Stimulated activated CD4-positive, alpha-beta T cell treated with anti-CD3 and anti-CD28 coated beads, Interleukin-2, amount 100 ng/mL, for 24 hours (primary cell): ENCODE measurements around the gene CDC73.
"Not testable (repeated sequence)": the region's sequence is repeated elsewhere in the genome, so short reads cannot be mapped to it uniquely, and the experiment has no call there.

Experiments
- DNase-seq, 2 donors: peaks; one replicate each; pipeline ENCODE4 v3.0.0-alpha.2; 2020

CDC73 gene

DNA sequence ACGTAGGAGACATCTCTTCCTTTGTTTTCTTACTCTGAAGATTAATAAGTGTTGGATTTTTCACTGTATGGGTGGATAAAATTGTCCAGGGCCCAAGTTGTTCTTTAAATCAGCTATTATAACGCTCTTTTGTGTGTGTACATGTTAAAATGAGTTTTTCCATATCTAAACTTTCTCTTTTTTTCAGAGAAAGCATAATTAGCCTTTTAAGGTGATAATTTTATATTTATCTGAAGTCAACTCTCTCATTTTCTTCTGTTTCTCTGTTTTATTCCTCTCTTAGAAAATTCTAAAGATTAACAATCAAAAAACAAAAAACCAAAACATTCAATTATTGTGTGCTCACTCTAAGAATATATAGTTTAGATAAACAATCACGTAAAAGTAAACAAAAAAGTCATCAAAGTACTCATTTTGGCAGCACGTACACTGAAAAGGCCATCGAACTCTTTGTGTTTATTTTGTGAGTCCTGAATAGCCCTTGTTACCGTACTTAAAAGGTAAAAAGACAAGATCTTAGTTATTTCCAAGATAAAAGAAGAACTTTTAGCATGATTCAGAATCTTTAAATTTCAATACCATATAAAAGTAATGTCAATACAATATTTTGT, 7.2 kb upstream of the CDC73 start:
- DNase-seq, result no peak

DNA sequence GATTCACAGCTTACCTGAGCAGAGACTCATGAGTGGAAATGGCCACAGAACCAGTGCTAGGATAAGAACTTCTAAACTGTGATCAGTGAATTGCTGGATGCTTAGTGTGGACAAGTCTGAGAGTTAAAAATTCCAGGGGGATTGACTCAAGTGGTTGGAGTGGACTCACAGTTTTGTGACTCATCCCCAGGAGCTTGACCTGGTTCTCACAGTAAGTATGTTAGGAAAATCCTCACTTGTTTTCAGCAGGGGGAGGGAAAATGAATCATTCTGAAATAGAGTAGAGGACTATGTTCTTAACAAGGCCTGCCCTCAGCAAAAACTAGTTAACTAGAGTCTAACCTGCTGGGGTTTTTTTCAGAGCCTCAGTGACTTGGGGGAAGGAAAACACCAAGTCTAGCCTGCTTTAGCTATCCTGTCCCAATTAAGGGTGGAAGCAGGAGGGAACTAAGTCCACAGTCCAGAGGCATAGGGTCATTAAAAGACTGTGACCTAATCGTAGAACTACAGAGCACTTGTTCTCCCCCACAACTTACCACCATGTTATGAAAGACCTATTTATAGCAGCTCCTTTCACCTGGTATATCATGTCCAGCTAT, 6.1 kb upstream of the CDC73 start:
- no peak for DNase-seq

DNA sequence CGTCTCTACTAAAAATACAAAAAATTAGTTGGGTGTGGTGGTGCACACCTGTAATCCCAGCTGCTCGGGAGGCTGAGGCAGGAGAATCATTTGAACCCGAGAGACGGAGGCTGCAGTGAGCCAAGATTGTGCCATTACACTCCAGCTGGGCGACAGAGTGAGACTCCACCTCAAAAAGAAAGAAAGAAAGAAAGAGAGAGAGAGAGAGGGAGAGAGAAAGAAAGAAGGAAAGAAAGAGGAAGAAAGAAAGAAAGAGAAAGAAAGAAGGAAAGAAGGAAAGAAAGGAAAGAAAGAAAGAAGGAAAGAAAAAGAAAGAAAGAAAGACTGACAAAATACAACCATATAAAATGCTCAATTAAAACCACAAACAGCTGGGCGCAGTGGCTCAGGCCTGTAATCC, 4.7 kb upstream of the CDC73 start:
- not testable (repeated sequence) for DNase-seq

DNA sequence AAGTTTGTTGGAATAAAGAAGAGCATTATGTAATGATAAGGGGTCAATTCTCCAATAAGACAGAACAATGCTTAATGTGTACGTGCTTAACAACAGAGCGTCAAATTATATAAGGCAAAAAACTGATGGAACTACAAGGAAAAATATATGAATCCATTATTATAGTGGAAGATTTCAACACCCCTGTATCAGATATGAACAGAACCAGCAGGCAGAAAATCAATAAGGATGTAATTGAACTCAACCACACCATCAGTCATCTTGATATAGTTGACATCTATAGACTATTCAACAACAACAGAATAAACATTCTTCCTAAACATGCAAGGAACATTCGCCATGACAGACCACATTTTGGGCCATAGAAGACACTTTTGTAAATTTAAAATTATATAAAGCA, 3.6 kb upstream of the CDC73 start:
- no peak for DNase-seq

DNA sequence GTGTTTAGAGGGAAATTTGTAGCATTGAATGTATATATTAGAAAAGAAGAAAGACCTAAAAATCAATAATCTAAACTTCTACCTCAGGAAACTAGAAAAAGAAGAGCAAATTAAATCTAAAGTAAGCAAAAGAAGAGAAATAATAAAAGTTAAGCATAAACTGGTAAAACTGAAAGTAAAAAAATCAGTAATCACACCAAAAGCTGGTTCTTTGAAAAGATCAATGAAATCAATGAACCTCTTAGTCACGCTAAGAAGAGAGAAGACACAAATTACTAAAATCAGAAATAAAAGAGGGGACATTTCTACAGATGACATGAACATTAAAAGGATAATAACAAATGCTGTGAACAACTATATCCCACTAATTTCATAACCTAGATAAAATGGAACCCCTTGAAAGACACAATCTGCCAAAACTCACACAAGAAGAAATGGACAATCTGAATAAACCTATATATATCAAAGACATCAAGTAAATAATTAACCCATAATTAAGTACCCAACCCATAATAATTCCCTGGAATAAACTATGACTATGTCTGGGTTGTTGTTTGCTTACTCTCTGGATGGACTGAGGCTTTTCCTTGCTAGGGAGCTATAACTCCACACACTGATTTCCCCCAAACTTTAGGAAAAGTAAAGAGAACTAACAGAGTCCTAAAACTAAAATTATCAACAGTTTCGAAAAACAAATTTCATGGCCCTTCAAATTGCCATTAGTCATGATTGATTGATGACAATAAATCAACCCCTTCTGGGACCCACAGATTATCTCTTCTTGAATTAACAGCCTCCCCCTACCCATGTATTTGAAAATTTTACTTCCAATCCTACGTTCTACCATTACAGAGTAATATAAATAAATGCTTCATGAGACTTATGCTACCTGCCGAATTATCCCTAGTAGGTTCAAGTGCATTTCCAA, 2.8 kb upstream of the CDC73 start:
- DNase-seq, result no peak

DNA sequence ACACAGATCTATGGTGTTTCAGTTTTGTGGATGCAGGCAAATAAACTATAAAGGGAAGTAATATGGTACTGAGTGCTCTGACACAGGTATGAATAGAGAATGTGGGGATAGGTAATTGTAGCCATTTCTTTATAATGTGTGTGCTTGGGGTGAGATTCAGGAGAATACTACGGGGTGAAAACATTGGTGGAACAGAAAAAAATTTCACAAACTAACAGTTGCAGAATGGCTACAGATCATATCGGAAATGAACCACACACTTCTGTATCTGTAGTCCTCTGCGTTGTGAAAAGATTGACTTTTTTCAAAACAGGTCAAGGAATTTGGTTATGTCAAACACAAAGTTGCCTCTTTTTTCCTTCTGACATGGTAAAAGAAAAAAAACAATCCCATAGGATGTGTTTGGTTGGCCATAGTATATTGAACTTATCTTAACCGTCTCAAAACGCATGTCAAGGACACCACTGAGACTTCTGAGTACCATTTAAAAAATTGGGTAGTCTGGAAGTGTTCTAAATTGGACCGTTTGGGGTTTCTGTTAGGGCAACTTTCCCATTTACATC, 1.1 kb upstream of the CDC73 start:
- DNase-seq, result no peak

DNA sequence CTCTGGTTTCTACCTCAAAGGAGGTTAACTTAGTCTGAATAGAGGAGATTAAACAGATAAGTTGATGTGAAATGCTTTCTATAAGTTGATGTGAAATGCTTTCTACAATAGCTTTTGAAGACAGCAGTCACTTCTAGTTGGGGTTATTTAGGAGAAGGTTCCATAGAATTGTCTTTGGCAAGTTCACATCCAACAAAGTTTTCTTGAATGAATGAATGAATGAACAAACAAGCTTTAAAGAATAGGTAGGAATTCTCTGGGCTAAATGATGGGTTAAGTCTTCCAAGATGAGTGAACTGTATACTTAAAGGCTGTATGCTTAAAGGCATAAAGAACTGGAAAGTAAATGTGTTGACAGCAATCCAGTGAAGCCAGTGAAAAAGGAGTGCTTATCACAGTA, 1.9 kb downstream of the CDC73 start:
- DNase-seq, result no peak

DNA sequence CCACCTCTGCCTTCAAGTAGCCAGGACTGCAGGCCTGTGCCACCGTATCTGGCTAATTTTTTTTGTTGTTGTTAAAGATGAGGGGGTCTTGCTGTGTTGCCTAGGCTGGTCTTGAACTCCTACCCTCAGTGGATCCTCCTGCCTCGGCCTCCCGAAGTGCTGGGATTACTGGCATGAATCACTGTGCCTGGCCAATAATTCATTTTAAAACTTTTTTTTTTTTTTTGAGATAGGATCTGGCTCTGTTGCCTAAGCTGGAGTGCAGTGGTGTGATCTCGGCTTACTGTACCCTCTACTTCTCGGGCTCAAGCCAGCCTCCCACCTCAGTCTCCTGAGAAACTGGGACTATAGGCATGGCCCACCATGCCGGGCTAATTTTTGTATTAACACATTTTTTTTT, 3.5 kb downstream of the CDC73 start:
- DNase-seq, result no peak

DNA sequence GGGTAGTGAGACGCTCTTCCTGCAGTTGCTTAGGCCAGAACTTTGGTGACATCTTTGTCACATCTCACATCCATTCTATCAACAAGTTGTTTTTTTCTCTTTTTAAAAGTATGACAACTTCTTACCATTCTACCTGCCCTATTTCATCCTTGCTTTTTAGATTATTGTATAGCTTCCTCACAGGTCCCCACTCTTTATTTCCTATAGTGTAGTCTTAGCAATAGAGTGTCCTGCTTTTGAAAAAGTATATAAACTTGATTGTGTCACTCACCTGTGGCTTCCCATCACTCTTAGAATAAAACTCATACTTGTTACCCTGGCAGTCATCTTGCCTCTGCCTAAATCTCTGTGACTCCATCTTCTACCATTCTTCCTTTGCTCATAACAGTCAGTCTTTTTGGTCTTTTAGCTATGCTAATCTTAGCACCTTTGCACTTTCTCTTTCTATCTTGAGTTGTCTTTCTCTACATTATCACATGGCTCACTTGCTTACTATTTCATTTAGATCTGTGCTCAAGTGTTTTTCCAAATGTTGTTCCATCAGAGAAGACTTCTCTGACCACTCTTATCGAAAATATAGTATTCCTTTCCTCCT, 9.5 kb downstream of the CDC73 start:
- DNase-seq, result no peak

DNA sequence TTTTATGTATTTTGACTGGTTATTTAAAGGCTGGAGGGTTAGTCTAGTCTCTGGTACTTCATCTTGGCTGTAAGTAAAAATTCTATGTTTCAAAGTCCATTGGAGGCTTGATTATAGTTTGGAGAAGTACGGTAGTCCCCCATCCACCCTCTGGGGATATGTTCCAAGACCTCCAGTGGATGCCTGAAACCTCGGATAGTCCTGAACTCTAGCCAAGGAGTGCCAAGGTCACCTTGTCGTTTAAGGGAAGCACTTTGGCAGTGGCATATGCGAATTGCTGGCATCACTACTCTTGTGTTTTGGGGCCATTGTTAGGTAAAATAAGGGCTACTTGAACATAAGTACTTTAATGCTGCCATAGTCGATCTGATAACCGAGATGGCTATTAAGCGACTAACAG, 18.4 kb downstream of the CDC73 start:
- no peak for DNase-seq

DNA sequence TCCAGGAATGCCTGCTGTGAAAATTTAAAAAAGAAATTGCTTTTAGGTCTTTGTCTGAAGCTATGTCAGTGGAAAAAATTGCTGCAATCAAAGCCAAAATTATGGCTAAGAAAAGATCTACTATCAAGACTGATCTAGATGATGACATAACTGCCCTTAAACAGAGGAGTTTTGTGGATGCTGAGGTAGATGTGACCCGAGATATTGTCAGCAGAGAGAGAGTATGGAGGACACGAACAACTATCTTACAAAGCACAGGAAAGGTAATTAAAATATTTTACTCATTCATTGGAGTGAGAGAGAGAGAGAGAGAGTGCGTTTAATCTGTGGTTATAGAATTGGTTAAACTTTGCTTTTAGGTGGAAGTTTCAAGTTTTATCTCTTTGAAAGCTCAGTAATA, 20.0 kb downstream of the CDC73 start:
- DNase-seq, result no peak

DNA sequence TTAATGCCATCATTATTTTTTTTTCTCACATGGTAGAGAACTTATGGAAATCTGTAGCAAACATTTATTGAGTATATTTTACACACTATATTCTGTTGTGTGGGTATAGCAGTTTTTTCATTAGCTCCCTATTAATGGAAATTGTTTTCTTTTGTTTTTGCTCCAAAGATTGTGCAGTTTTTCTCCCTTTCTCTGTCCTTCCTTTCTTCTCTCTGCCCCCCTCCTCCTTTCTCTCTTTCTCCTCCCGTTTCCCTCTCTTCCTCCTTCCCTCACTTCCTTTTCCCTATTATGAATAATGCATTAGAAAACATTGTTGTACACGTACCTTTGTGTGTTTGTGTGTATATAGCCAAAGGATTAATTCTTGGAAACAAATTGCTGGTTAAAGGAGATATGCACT, 20.6 kb downstream of the CDC73 start:
- no peak for DNase-seq

DNA sequence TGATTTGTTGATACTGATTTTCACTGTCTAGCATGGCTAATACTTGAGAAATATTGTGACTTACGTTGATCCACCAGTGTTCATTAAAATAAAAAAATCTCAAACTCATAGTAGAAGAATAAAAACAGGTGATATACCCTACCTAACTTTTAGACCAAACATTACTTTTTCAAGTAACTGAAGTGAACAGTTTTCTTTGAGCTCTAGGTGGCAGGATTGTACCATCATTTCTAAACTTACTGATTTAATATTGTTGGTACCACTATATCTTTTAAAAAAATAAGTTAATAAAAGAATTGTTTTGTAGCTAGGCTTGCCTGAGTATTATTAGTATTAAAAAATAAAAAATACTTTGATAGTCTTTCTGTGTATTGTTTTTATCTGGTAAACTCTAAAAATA, 21.5 kb downstream of the CDC73 start:
- DNase-seq, result no peak

DNA sequence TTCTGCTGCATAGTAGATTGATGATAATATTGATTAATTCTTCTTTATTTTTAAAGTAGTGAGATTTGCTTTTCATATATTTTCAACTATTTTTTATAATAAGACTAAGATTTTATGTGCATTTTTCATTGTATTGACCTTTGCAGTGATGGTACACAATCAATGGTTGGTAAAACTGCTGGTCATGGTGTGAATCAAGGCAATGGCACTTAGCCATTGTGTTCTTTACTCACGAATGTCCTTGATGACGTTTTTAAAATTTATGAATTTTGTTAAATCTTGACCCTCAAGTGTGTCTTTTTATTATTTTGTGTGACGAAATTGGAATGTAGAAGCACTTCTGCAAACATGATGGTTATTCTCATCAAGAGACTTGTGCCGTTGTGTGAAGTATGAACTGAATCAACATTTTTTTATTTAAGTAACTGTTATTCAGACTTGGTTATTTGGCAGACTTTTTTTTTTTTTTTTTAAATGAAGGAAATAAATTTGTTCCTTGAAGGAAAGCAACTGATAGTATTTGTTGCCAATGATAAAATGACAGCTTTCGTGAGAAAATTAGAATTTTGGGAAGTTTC, 22.6 kb downstream of the CDC73 start:
- no peak for DNase-seq

DNA sequence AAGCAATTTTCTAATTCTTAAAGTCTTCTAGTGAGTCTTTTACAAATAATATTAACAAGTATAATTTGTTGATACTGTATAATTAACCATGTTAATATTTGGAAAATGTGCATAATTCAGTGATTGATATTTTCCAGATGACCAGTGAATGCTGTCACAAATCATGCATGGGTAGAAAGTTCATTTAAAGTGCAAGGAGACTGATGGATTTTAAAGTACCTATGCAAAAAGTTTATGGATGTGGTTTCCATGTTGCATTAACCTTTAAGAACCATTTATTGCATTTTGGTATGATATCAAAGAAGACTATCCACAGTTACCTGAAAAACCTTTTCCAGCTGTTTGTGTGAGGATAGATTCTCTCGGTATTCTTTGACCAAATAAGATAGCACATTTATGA, 23.2 kb downstream of the CDC73 start:
- no peak for DNase-seq

DNA sequence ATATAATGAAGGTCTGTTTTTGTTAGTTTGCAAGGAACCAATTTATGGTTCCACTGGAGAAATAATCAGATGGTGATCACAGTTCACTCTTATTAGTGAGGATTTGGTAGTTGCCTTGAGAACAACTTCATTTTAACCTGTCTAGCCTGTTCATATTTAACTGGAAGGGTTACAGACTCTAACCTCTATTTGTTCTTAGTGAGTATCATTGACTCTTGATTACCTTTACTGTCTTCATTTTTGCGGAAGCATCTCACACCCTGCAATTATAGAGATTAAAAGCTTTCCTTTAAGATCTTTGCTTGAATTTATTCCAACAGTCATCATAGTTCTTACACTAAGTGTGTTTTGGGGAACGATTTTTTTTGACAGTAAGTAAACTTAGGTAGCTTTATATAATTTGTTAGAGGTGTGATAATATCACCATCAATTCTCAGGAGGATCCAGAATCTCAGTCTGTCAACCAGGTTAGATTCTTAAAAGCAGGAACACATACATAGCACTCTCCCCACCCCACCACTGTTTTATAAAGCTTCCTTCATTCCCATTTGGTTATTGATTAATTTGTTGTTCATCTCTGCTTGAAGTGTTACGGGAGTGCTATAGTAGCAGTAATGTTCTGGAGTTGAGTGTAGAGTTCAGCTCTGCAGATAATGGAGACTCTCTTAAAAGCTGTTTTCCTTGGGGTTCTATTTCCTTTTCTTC, 34.4 kb downstream of the CDC73 start:
- no peak for DNase-seq

DNA sequence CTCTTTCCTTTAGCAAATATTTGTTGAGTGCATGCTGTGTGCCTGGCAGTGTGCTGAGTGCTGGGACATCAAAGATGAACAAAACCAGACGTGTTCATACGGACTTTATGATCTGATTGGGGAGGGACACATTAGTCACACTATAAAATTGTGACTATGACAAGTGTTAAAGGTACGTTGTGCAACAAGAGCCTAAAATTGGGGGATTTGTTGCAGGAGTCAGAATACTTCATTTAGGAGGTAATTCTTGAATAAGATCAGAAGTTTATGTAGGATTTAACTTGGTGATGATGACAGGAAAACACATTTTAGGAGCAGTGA, 35.0 kb downstream of the CDC73 start:
- DNase-seq, result no peak

DNA sequence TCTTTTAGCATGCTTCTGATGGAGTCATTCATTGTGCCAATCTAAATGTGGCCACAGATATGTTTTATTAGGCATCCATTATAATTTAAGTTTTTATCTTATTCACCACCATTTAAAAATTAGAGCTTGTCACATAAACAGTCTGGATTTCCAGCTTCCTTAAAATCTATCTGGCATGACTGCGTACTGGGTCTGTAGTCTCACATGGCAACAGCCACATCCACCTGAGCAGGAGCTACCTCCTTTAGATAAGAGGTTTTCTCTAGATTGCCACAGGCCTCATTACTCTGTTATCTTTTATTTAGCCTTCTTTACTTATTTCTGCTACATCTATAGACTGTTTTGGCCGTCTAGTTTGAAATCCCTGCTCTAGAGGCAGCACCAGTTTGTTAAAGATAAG, 35.5 kb downstream of the CDC73 start:
- no peak for DNase-seq

DNA sequence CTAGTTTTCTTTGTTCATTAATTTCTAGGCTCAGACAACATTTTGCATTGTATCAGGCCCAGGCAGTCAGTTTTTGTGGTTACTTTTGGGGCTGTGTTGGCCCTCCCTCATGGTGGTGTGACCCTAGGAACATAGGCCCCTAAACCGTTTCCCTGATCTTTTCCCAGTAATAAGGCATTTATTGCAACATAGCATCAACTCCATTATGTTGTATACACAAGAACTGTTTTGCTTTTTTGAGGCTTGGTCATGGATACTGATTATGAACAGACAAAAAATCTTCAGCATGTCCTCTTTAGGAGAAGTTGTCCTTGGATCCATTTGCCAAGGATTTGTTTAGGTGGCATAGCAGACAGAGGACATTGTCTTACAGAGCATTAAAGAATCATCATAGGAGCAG, 54.3 kb downstream of the CDC73 start:
- no peak for DNase-seq

DNA sequence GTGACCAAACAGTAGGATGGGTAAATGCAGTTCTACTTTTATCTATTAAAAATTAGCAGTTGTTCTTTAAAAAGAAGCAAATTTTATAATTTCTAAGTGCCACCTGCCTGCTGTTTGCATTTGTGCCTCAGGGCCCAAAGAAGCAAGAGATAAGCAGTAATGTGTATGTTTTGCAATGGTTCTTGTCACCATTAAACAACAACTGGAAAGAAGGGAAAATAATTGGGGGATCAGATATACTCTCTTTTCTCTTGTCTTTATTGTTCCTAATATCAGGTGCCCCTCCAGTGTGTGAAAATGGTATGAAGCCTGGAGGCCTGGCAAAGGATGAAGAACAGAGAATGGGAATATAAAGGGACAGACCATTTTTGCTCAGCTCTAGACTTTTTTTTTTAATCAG, 55.0 kb downstream of the CDC73 start:
- no peak for DNase-seq

DNA sequence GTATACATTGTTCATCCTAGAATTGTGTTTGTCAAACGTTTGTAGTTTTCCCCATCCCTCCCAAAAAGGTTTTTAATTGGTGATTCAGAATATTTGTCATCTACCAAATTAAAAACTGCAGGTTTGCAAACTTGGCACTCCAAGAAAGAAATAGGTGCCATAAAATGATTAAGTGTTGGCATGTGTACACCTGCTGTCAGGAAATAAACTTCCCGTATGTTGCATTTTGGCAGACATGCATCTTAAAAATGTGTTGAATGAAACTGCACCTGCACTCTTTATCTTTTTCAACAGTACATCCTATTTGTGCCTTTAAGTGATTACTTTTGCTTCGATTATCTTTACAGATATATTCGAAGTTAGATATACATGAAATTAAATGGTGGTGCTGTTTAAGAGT, 57.3 kb downstream of the CDC73 start:
- no peak for DNase-seq

DNA sequence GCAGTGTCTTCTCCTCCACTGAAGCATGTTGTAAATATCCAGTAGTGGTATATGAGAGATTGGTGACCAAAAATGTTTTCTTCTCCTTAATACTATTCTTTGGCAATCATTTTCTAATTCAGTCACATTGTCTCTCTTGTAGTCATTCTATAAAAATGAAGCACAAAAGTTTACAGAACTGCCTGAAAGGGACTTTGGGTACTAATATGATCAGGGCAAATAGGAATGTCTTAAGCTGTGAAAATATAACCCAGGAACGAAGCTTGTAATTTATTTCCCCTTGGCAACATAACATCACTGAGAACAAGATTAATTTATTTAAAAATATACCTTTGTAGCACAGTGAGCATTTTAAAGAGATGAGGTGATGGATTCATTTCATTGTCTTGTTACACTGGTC, 59.7 kb downstream of the CDC73 start:
- no peak for DNase-seq

DNA sequence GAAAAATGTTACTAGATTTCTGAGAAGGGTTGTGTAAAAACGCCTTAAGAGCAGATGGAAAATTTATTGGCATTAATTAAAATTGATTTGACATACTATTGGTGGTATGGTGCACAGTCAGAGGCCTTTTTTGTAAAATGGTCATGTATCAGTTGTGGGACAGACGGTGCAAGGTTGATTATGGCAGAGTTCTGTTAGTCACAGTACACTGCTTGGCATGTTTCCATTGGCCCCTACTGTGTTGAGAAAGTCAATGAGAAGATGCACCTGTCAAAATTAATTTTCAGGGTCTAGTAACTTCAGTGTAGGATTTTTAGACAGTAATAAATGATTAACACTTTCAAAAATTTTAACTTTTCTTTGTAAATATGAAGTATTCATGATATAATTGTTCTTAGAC, 60.2 kb downstream of the CDC73 start:
- no peak for DNase-seq
